HL-60/S4 treated with retinoic acid at 250 ng/mL for 4 days and 3 days (cell line): ENCODE results near the gene TMEM212.
"Not testable (repeated sequence)": the region's sequence is repeated elsewhere in the genome, so short reads cannot be mapped to it uniquely, and the experiment has no call there.

Source experiments
- in situ Hi-C: fragments of 300-500 bp; cut with MboI; formaldehyde crosslinking; loops from 2 replicates; pipeline ENCODE4 v1.7.0; 2022; ENCODE audit warnings: low sequenced_read_pairs

TMEM212 gene

DNA sequence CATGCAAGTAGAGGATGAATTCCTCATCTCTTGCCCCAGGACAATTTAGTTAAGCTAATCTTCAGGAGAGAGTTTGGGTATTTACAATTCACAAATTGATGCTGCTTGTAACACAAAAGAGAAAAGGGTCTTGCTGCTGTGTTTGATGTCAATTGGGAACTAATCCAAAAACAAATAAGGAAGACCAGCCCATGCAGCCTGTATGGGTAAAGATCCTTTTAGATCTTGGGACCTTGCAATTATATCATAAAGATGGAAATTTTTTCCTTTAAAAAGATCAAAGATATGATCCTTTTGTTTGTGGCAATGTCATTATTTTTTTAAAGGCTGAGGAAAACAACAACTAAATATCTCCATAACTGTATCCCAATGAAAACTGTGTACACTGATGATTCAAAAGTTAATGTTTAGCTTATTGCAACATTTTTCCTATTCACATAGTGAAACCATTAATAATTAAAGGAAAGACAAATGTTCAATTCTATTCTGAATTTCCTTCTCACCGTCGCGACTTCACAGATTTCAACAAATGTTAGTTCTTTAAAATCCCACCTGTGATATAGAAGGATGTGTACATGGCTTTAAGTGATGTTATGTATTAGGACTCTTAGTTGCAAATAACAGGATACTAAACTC, 40.2 kb downstream of the TMEM212 start:
- in situ Hi-C loops, result no loop called here

DNA sequence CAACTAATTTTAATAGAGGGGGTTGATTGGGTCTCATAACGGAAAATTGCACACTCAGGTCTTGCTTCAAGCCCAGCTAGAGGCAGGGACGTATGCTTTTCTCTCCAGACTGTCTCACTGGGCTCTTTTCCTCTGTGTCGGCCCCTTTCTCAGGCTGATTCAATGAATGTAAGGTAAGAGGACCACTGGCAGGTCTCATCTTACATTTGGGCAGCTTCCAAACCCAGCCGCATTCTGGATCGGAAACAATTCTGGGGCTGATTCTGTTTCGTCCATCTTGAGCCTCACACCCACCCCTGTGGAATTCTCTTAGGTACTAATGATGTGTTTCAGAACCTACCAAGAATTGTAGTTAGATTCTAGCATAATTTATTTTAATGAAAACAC, 40.7 kb downstream of the TMEM212 start:
- in situ Hi-C loops, result no loop called here

DNA sequence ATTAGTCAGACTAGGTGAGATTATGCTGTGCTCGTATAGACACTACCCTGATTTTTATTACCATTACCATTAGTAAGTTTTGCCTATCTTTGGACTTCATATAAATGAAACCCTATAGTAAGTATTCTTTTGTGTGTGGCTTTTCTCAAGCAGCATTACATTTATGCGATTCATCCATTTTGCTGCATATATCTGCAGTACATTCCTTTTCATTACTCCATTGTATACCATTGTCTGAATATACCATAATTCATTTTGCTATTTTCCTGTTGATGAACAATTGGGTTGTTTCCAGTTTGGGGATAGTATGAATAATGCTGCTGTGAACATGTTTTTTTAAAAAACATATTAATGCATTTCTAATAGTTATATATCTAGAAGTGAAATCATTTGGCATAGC, 45.3 kb downstream of the TMEM212 start:
- in situ Hi-C loops, result no loop called here

DNA sequence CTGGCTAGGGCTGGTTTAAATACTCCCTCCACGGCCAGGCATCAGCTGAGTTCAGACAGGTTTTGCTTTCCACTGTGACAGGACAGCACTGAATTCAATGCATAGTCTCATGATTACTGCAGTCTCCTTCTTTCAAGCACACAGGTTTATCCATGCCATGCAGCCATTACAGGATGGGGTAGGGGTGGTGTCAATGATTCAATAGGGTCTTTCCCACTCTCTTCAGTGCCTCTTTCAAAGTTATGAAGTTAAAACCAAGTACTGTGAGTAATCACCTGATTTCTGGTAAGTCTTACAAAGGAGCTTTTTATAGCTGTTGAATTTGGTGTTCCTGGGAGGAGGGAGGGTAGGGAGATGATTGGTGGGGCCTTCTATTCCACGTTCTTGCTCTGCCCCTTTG, 47.2 kb downstream of the TMEM212 start:
- in situ Hi-C loops, result no loop called here

DNA sequence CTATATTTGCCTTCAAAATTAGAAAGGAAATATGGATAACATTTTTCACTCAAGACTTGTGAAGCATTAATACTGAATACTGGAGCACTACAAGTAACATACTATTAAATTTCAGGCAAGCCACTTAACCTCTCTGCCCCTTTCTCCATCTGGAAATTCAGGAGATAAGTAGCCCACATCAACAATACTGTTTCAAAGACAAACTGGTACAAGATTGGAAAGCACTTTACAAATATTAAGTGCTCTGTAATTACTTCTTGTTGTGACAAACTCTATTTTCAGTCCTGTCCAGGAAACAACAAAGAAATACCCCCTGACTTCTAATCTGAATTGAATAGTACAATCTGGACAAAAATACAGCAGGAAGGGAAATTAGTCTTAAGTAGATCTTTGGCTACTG, 49.3 kb downstream of the TMEM212 start:
- in situ Hi-C loops, result no loop called here

DNA sequence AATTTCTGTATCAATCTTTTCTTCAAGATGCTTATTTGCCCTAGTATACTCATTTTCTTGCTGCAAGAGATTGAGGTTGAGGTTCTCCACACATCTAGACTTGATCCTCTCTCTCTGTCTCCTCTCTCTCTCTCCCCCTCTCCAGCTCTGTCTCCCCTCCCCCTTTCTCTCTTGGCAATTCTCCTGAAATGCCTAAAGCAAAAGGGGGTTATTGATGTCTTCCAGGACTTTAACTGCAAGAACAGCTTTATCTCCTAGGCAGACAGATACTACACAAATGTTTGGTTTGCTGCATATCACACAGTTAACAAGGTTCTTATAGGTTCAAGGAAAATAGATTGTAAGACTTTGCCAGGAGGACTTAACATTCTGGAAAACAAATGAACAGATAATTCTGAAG, 52.1 kb downstream of the TMEM212 start:
- in situ Hi-C loops, result no loop called here

DNA sequence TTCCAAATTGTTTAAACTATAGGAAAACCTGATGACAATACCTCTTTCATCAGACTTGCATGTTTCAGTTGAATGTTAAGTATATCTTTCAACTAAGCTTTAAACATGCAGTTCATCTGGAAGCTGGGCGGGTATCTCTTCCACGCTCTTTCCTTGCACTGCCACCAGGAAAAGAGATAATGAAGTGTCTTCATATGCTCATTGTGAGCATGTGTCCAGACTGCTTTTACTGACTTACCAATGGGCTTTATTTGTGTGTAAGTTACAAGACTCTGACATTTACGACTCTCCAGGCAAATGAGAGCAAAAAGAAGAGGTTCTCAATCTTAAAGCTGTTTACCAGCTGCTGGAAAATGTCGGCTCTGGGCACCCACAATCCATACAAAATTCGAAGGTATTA, 52.8 kb downstream of the TMEM212 start:
- in situ Hi-C loops, result no loop called here

DNA sequence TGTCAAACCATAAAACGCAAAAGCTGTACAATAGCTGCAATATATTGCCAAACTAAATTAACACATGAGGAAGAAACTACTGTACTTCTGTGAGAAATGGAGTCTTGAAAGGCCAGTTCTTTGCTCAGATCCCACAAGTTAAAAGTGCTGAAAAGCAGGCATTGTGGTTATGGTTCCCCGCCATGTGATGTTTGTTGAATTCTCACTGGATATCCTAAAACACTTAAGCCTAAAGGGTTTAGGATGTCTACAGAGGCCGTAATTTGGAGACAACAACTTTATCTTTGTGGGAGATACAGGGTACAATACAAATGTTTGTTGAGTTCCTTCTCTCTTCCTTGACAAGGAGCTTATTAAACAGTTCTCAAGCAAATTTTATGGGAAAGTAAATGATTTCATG, 53.2 kb downstream of the TMEM212 start:
- in situ Hi-C loops, result no loop called here

DNA sequence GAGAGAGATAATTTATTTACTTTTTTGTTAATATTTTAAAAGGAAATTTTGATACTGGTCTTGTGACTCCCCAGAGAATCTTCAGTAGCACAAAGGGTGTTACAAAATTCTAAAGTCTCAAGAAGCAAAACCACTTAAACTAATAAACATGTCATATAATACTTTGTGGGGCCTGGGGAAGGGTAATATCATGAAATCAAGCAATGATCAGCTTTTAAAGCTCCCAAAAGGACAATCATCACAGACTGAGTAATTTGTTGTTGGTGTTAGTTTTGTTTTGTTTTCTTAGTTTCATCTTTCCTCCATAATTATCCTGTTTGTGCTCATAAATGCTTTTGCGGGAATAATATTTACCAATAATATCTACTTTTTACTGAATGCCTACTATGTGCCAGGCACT, 55.0 kb downstream of the TMEM212 start:
- in situ Hi-C loops, result no loop called here

DNA sequence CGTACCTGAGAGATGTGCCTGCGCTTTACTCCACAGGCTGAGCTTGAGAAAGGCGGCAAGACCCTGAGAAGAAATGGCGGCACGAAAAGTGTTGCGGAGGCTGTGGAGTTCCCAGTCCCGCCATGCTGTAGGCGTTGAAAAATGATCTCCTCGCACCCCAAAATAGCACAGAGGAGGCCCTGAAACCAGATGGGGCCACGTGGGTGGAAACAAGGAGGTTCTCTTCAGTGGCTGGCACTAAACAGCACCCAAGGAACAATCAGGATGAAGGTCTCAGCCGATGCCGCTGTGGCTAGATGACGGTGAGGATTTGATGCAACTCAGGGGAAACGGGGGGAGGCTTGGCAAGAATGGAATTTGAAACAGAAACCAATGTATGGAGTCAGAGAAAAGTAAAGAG, 57.3 kb downstream of the TMEM212 start:
- in situ Hi-C loops, result no loop called here

DNA sequence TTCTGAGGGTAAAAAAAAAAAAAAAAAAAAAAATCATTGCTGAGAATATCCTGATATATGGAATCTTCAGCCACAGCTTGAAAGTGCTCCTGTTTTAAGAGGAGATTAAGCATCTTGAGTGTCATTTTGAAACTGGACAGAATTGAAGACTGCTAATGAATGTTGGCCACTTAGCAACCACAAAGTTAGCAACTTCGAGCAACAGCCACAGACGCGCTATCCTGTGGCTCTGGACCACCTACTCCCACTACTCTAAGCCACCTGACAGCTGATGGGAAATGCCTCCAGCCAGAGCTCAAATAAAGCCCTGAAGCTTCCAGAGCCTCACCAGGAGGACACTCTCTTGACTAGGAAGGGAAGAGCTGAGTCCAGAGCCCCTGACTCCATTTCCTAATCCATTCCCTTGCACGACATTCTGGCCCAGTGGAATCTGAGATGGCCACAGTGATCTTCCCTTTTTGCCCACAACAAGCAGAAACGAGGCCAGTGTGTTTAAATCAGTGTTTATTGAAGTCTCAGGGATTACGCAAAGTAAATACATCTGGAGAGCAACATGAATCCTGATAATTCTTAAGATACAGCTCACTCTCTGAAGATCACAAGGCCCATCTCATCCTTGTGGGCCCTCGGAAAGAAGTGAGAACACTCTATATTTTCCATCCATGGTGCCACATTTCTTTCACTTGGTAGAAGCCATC, 58.6 kb downstream of the TMEM212 start:
- in situ Hi-C loops, result no loop called here

DNA sequence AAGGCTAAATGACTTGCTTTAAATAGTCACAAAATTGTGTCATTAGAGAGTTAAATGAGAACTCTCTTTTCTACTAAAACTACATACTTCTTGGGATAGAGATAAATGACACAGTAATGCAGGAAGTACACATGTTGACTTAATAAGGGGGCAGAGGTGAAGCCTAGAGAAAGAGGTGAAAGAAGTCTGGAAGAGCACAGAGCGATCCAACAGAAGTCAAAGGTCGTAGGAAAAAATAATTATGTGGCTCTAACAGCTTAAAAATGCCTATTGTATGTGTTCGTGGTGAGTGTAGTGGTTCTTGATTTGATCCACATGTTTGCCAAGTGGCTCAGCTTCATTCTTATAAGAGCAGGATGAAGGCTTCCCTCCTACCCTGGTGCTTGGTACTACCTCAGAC, 61.7 kb downstream of the TMEM212 start:
- in situ Hi-C loops, result no loop called here

DNA sequence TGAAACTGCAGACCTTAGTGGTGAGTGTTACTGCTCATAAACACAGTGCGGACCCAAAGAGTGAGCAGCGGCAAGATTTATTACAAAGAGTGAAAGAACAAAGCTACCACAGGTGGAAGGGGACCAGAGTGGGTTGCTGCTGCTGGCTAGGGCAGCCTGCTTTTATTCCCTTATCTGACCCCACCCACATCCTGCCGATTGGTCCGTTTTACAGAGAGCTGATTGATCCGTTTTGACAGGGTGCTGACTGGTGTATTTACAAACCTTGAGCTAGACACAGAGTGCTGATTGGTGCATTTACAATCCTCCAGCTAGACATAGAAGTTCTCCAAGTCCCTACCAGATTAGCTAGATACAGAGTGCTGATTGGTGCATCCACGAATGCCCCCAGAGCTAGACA, 63.4 kb downstream of the TMEM212 start:
- in situ Hi-C loops, result not testable (repeated sequence)

DNA sequence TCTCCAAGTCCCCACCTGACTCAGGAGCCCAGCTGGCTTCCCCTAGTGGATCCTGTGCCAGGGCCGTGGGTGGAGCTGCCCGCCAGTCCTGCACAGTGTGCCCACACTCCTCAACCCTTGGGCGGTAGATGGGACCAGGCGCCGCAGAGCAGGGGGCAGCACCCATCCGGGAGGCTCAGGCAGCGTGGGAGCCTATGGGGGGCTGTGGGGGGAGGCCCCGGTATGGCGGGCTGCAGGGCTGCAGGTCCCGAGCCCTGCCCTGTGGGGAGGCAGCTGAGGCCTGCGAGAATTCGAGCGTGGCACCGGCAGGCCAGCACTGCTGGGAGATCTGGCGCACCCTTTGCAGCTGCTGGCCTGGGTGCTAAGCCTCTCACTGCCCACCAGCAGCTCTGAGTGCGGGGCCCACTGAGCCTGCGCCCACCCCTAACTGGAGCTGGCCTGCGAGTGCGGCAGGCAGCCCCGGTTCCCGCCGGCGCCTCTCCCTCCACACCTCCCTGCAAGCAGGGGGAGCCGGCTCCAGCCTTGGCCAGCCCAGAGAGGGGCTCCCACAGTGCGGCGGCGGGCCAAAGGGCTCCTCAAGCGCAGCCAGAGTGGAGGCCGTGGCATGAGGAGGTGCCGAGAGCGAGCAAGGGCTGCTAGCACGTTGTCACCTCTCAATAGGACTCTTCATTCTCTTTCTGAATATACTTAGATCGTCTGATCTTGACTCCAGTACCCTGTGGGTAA, 64.0 kb downstream of the TMEM212 start:
- in situ Hi-C loops, result no loop called here

DNA sequence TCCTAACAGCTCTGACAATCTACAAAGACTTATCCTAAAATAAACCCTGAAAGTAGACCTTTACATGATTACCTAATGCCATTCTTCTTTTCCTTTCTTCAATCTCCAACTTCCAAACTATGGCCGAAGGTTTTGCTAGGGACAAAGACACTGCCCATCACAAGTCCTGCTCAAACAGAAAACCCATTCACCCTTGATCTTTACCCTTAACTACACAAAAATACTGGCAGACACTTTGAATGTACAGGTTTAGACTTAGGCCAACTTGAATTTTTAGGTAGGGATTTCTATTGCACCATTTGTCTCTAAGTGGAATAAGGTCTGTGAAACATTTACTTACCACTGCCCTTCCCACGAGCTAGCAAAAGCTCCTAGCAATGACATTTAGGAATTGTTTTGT, 64.6 kb downstream of the TMEM212 start:
- in situ Hi-C loops, result no loop called here

DNA sequence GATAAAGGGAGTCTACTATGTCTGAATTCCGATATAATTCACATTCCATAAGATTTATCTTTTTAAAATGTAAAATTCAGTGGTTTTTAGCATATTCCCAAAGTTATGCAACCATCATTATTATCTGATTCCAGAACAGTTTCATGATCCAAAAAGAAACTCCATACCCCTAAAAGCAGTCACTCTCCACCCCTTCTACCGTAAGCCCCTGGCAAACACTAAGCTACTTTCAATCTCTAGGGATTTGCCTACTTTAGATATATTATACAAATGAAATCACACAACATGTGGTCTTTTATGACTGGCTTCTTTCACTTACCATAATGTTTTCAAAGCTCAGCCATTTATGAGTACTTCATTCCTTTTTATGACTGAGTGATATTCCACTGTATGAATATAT, 65.6 kb downstream of the TMEM212 start:
- in situ Hi-C loops, result no loop called here
